AG04450 (cell line): ENCODE measurements around the gene HMOX1. TPM values are rescaled to one million over a fixed set of nuclear protein-coding genes. Genes with fewer than 3 reads are reported as not detected.

Source experiments
- CTCF ChIA-PET: fragments of 300-600, 350-600 bp; formaldehyde crosslinking; extraction: SDS; loops from one replicate; lab custom pipeline; 2022; ENCODE audit warnings: antibody characterized with exemption, inconsistent platforms; lab: Charles Lee
- POLR2A ChIA-PET: fragments of 350-600 bp; formaldehyde crosslinking; extraction: SDS; loops from one replicate; lab custom pipeline; 2021; ENCODE audit warnings: antibody characterized with exemption, inconsistent platforms; lab: Yijun Ruan, JAX
- DNase-seq: peaks from one replicate; pipeline ENCODE4 v3.0.0-alpha.2; 2011; ENCODE audit warnings: low read depth, low spot score
- H3K27ac ChIP-seq: one replicate; pipeline ENCODE4 v1.5.1; 2012; ENCODE audit warnings: low read depth, low read length, control low read depth
- H3K27me3 ChIP-seq: one replicate; pipeline ENCODE4 v1.6.0; 2012; ENCODE audit warnings: low read length; ENCODE audit not compliant: control insufficient read depth, insufficient read depth
- H3K4me3 ChIP-seq: 2 replicates; pipeline ENCODE4 v1.5.1; 2011; ENCODE audit warnings: mild to moderate bottlenecking, low read depth, low read length, control low read depth
- H3K9me3 ChIP-seq: 2 replicates; pipeline ENCODE4 v1.5.1; 2012; ENCODE audit warnings: low read length; ENCODE audit not compliant: control insufficient read depth, insufficient read depth
- CTCF ChIP-seq: IDR thresholded peaks from 2 replicates; pipeline ENCODE4 v1.5.1; 2011; ENCODE audit warnings: low read depth, low read length, control low read depth, inconsistent platforms
- polyA plus RNA-seq: library from polyadenylated mRNA; depleted of rRNA; stranded (reverse); fragments of >200 nt; gene quantifications from 2 replicates; pipeline ENCODE4 v1.2.3, GENCODE V29; 2011

HMOX1 gene
- polyA plus RNA-seq, 1 experiment, result 55.2 TPM

GRCh38 chr22:35407362-35407761 is 26.5 kb downstream of the HMOX1 start:
- ChIA-PET POLR2A (no interaction called here), CTCF (interaction anchor here (0.6 kb wide), 1 partner anchor 55 kb away, joined by 5 read pairs; no protein-coding TSS in a partner anchor)
- no peak for DNase-seq

DNA sequence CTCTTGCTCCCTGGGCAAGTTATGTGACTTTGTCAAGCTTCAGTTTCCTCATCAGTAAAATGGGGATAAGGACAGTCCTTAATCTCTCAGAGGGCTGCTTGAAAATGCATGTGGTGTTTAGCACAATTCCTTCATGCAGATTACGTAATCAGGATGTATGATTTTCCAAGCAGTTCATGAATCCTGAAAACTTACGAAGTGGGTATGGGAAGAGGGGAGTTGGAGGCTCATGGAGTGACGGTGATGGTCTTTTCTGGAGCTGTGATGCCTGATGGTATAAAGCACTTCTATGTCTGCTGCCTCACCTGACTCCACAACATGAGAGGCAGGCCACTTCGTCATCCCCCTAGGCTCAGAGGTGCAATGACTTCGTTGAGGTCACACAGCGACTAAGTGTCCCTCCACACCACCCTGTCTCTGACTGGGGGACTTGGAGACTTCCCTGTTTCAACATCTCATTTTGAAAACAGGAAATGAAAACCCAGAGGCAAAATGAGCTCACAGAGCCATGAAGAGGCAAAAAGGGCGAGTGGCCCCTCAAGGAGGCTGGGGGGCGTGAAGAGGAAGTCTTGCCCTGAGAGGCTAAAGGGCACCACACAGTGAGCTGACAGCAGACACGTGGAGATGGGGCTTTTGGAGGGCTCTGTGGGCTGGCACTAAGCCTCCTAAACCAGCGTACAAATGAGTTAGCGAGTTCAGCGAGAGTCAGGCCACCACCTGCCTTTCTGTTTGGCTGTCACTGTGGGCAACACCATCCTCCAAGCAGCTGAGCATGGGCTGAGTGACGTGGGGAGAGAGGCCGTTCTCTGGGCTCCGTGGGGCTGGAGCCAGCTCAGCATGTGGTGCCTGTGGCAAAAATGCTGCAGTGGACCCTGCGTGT is 29.1 kb downstream of the HMOX1 start:
- POLR2A ChIA-PET, result interaction anchor here (0.8 kb wide), 1 partner anchor 10 kb away, joined by 3 read pairs; no protein-coding TSS in a partner anchor
- Histone ChIP-seq H3K4me3 (no peak overlapping the region), H3K27me3 (no peaks in the 10 kb centered on the region), H3K27ac (no peak overlapping the region), H3K9me3 (no peaks in the 10 kb centered on the region; the same call in 1 of the 2 replicates)
- CTCF ChIA-PET, result interaction anchor here (1.6 kb wide), 1 partner anchor 20 kb away, joined by 4 read pairs; no protein-coding TSS in a partner anchor
- TF ChIP-seq CTCF, result no peak
- DNase-seq, result no peak

More at GRCh38 chr22:35407362-35407761, 26.5 kb downstream of the HMOX1 start:
- H3K27me3 ChIP-seq, result no peaks in the 10 kb centered on the region
- no peak overlapping the region for H3K27ac ChIP-seq
- H3K9me3 ChIP-seq, result no peaks in the 10 kb centered on the region; the same call in 1 of the 2 replicates
- no peak for TF ChIP-seq CTCF
- H3K4me3 ChIP-seq, result no peak overlapping the region

- ChIA-PET CTCF (no interaction called here), POLR2A (interaction anchor here (0.8 kb wide), 1 partner anchor 9 kb away, joined by 3 read pairs; no protein-coding TSS in a partner anchor)
- H3K9me3 ChIP-seq, result no peaks in the 10 kb centered on the region; the same call in 1 of the 2 replicates
- H3K27me3 ChIP-seq, result no peaks in the 10 kb centered on the region
- no peak for TF ChIP-seq CTCF
- no peak overlapping the region for H3K27ac ChIP-seq
- DNase-seq, result no peak
- no peak overlapping the region for H3K4me3 ChIP-seq
Observed at GRCh38 chr22:35410663-35411034, 29.8 kb downstream of the HMOX1 start.

DNA sequence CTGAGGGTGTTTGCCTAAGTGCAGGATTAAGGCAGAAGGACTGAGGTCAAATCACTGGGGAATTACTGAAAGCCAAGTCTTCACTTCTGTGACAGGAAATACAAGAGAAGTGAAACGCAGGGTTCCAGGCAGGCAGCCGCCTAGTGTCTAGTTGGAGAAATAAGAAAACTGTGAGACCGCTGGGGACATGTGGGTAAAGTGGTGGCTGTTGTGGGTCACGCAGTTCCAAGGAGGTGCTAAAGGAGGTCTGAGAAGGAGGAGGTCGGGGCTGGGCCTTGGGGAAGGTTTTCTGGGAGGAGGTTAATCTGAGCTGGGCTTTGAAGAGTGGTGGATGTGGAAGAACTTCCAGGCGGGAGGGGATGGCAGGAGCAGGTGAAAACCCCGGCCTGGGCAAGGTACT is 30.2 kb downstream of the HMOX1 start:
- ChIA-PET POLR2A (no interaction called here), CTCF (no interaction called here)
- H3K27me3 ChIP-seq, result no peaks in the 10 kb centered on the region
- DNase-seq, result no peak
- no peak for TF ChIP-seq CTCF
- H3K4me3 ChIP-seq, result no peak overlapping the region
- no peaks in the 10 kb centered on the region; the same call in 1 of the 2 replicates for H3K9me3 ChIP-seq
- no peak overlapping the region for H3K27ac ChIP-seq

DNA sequence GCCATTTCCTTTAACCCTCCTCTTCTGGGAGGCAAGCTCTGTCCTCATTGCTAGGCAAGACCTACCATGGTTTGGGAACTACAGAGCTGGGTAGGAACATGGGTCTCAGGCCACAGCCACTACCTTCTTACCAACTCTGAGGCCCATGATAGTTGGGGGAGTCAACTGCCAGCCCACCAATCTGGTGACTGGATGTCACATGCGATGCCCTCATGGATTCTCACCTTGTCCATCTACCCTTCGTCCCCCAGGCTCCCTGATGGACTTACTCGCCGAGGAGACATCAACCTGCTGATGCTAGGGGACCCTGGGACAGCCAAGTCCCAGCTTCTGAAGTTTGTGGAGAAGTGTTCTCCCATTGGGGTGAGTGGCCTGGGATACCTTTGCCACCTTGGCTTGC is 32.7 kb downstream of the HMOX1 start:
- CTCF ChIA-PET, result no interaction called here
- Histone ChIP-seq H3K27ac (no peak overlapping the region), H3K4me3 (no peak overlapping the region), H3K9me3 (no peaks in the 10 kb centered on the region; the same call in 1 of the 2 replicates), H3K27me3 (no peaks in the 10 kb centered on the region)
- DNase-seq, result no peak
- TF ChIP-seq CTCF, result no peak
- POLR2A ChIA-PET, result no interaction called here
